NB4 (cell line): ENCODE measurements around the gene TMEM132C.

Experiments
- POLR2A ChIP-seq: IDR thresholded peaks from 2 replicates; pipeline ENCODE4 v1.6.1; 2011; ENCODE audit warnings: mild to moderate bottlenecking; ENCODE audit not compliant: insufficient read length; ENCODE audit errors: extremely low read depth
- TF ChIP-seq, protein P1 (sequence below): IDR thresholded peaks from one replicate; pipeline ENCODE4 v1.5.1; 2012; ENCODE audit warnings: low read depth, low read length

DNA sequence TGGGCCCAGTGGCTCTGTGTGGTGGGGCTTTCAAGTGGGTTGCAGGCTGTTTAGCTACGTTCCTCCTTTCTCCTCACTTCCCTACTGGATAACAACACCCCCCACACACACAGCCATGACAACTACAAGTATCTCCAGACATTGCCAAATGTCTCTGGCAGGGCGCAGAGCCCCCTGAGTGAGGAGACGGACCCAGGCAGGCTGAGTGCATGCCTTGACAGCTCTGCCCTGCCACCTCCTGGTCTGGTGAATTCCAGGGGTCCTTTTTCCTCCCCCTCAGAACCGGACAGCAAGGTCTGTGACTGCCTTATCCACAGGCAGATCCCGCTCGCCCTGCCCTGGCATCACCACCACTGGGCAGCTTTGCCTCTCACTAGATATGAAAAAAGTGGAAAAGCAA lies 276.5 kb downstream of the TMEM132C start:
- TF ChIP-seq, protein P1, sequence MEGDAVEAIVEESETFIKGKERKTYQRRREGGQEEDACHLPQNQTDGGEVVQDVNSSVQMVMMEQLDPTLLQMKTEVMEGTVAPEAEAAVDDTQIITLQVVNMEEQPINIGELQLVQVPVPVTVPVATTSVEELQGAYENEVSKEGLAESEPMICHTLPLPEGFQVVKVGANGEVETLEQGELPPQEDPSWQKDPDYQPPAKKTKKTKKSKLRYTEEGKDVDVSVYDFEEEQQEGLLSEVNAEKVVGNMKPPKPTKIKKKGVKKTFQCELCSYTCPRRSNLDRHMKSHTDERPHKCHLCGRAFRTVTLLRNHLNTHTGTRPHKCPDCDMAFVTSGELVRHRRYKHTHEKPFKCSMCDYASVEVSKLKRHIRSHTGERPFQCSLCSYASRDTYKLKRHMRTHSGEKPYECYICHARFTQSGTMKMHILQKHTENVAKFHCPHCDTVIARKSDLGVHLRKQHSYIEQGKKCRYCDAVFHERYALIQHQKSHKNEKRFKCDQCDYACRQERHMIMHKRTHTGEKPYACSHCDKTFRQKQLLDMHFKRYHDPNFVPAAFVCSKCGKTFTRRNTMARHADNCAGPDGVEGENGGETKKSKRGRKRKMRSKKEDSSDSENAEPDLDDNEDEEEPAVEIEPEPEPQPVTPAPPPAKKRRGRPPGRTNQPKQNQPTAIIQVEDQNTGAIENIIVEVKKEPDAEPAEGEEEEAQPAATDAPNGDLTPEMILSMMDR = no peak
- no peak for TF ChIP-seq POLR2A
